Neural progenitor cell (in vitro differentiated cells): Measurements from ENCODE around the gene NPAP1. TPM values are rescaled to one million over a fixed set of nuclear protein-coding genes. Genes with fewer than 3 reads are reported as not detected.

Source experiments
- DNase-seq: peaks from one replicate; pipeline ENCODE4 v3.0.0-alpha.2; 2016; ENCODE audit warnings: low spot score
- H2AFZ ChIP-seq: fragments of 200-600 bp; sonication (generic); replicated peaks from 2 replicates; pipeline ENCODE4 v1.6.1; 2016; ENCODE audit warnings: antibody characterized with exemption
- H3F3A ChIP-seq: fragments of 200-600 bp; sonication (generic); 2 replicates; pipeline ENCODE4 v1.6.1; 2016; ENCODE audit warnings: antibody characterized with exemption, low read depth
- H3K27ac ChIP-seq: fragments of 200-600 bp; sonication (generic); 2 replicates; pipeline ENCODE4 v1.5.1; 2016; ENCODE audit warnings: mild to moderate bottlenecking
- H3K27me3 ChIP-seq: fragments of 200-600 bp; sonication (generic); 2 replicates; pipeline ENCODE4 v1.6.1; 2016; ENCODE audit warnings: mild to moderate bottlenecking, moderate library complexity
- H3K36me3 ChIP-seq: fragments of 200-600 bp; sonication (generic); 2 replicates; pipeline ENCODE4 v1.5.1; 2016
- H3K4me1 ChIP-seq: fragments of 200-600 bp; sonication (generic); 2 replicates; pipeline ENCODE4 v1.6.1; 2016; ENCODE audit warnings: mixed run types
- H3K4me2 ChIP-seq: fragments of 200-600 bp; sonication (generic); 2 replicates; pipeline ENCODE4 v1.6.1; 2016
- H3K4me3 ChIP-seq: fragments of 200-600 bp; sonication (generic); 2 replicates; pipeline ENCODE4 v1.5.1; 2016
- H3K79me2 ChIP-seq: fragments of 200-600 bp; sonication (generic); 2 replicates; pipeline ENCODE4 v1.6.1; 2016; ENCODE audit warnings: low read depth
- H3K9ac ChIP-seq: fragments of 200-600 bp; sonication (generic); 2 replicates; pipeline ENCODE4 v1.6.1; 2016
- H3K9me3 ChIP-seq: fragments of 200-600 bp; sonication (generic); 2 replicates; pipeline ENCODE4 v1.5.1; 2016; ENCODE audit warnings: low read depth
- H4K20me1 ChIP-seq: fragments of 200-600 bp; sonication (generic); 2 replicates; pipeline ENCODE4 v1.6.1; 2016; ENCODE audit warnings: low read depth
- H3K27ac Mint-ChIP-seq: 3 replicates; pipeline ENCODE4 v1.8.0; 2021; ENCODE audit warnings: mixed read lengths
- H3K27me3 Mint-ChIP-seq: 2 replicates; pipeline ENCODE4 v1.8.0; 2022; ENCODE audit warnings: low read depth, mild to moderate bottlenecking, inconsistent platforms, moderate library complexity, mixed read lengths; ENCODE audit not compliant: insufficient read depth
- H3K36me3 Mint-ChIP-seq: 3 replicates; pipeline ENCODE4 v1.8.0; 2021; ENCODE audit warnings: mixed read lengths
- H3K4me1 Mint-ChIP-seq: 3 replicates; pipeline ENCODE4 v1.8.0; 2021; ENCODE audit warnings: mixed read lengths
- H3K4me3 Mint-ChIP-seq: 3 replicates; pipeline ENCODE4 v1.8.0; 2021; ENCODE audit warnings: mild to moderate bottlenecking, moderate library complexity, mixed read lengths
- H3K9me3 Mint-ChIP-seq: 3 replicates; pipeline ENCODE4 v1.8.0; 2020; ENCODE audit warnings: mixed read lengths
- CTCF ChIP-seq: fragments of 200-600 bp; sonication (generic); IDR thresholded peaks from 2 replicates; pipeline ENCODE4 v1.5.1; 2017; ENCODE audit warnings: antibody characterized with exemption, mild to moderate bottlenecking
- EZH2 ChIP-seq: fragments of 200-600 bp; sonication (generic); IDR thresholded peaks from 2 replicates; pipeline ENCODE4 v1.6.1; 2017; ENCODE audit warnings: antibody characterized with exemption, mild to moderate bottlenecking, moderate library complexity
- EZH2phosphoT487 ChIP-seq: fragments of 200-600 bp; sonication (generic); IDR thresholded peaks from 2 replicates; pipeline ENCODE4 v1.6.1; 2017; ENCODE audit warnings: antibody characterized with exemption
- total RNA-seq: library from RNA; depleted of rRNA; stranded (reverse); fragments of >200 nt; gene quantifications from 2 replicates; pipeline ENCODE4 v1.2.3, GENCODE V29; 2015; ENCODE audit warnings: low replicate concordance

NPAP1 gene
- total RNA-seq, 1 donor from 2014 or later, result not detected

GRCh38 chr15:24645627-24646026 is 29.9 kb upstream of the NPAP1 start:
- no peaks in the 10 kb centered on the region for H3K4me1 ChIP-seq
- Mint-ChIP-seq H3K4me3 (no peak overlapping the region), H3K27me3 (peaks cover 3% of the 10 kb centered on the region), H3K36me3 (no peaks in the 10 kb centered on the region), H3K9me3 (peaks cover 12% of the 10 kb centered on the region), H3K4me1 (no peaks in the 10 kb centered on the region), H3K27ac (no peak overlapping the region)
- no peak overlapping the region for H3K4me2 ChIP-seq
- no peak for DNase-seq
- H3K9ac ChIP-seq, result no peak overlapping the region
- H3F3A ChIP-seq, result no peaks in the 10 kb centered on the region
- H3K9me3 ChIP-seq, result peaks cover 6% of the 10 kb centered on the region
- no peaks in the 10 kb centered on the region for H4K20me1 ChIP-seq
- no peaks in the 10 kb centered on the region for H3K79me2 ChIP-seq
- H3K36me3 ChIP-seq, result no peaks in the 10 kb centered on the region
- H3K4me3 ChIP-seq, result no peak overlapping the region
- H2AFZ ChIP-seq, result no peak overlapping the region
- no peak for TF ChIP-seq EZH2
- no peak for TF ChIP-seq CTCF
- no peak for TF ChIP-seq EZH2phosphoT487
- no peak overlapping the region for H3K27ac ChIP-seq
- H3K27me3 ChIP-seq, result no peaks in the 10 kb centered on the region

DNA sequence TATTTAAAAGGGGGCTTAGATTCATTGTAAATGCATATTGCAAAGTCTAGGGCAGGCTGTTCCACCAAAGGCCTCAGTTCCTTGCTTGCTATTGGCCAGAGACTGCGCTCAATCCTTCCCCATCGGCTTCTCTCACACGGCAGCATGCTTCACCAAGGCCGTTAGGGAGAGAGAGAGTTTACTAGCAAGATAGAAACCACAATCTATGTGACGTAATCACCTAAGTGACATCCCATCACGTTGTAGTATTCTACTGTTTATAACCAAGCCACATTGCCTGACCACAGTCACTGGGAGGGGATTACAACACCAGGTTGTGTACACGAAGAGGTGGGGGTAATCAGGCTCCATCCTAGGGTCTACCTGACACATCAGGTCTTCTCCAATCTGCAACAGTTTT is 16.0 kb upstream of the NPAP1 start:
- H3K27ac Mint-ChIP-seq, result no peak overlapping the region
- no peak overlapping the region for H3K4me3 ChIP-seq
- no peak overlapping the region for H3K27ac ChIP-seq
- H3K4me1 Mint-ChIP-seq, result no peaks in the 10 kb centered on the region
- no peak overlapping the region for H3K9ac ChIP-seq
- H3K27me3 Mint-ChIP-seq, result peaks cover 2% of the 10 kb centered on the region
- no peak overlapping the region for H3K4me3 Mint-ChIP-seq
- H3K9me3 ChIP-seq, result peaks cover 15% of the 10 kb centered on the region
- no peak overlapping the region for H3K4me2 ChIP-seq
- no peaks in the 10 kb centered on the region for H3K36me3 ChIP-seq
- no peak for DNase-seq
- TF ChIP-seq EZH2 (no peak), EZH2phosphoT487 (no peak), CTCF (no peak)
- H3K36me3 Mint-ChIP-seq, result no peaks in the 10 kb centered on the region
- H4K20me1 ChIP-seq, result no peaks in the 10 kb centered on the region
- H3F3A ChIP-seq, result no peaks in the 10 kb centered on the region
- H3K4me1 ChIP-seq, result no peaks in the 10 kb centered on the region
- H3K27me3 ChIP-seq, result no peaks in the 10 kb centered on the region
- no peak overlapping the region for H2AFZ ChIP-seq
- no peaks in the 10 kb centered on the region for H3K79me2 ChIP-seq
- no peaks in the 10 kb centered on the region for H3K9me3 Mint-ChIP-seq

DNA sequence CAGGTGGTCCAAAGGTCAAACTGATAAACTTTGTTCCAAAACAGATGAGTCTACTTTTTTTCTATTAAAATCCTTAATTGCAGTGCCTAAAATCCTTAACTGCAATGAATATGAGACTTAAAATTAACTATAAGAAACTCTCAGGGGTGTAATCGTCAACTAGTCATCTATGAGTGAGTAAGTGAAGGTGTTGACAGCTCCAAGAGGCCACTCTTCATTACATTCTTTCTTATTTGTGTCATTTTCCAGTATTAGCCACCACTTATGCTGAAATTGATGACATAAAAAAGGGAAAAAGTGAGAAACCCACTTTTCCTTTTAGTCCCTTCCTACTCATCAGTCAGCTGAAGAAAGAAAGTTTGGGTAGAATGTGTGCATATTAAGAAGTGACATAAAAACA is 12.6 kb upstream of the NPAP1 start:
- Histone ChIP-seq H2AFZ (no peak overlapping the region), H3K36me3 (no peaks in the 10 kb centered on the region), H3F3A (no peaks in the 10 kb centered on the region), H3K4me2 (no peak overlapping the region), H3K4me3 (no peak overlapping the region), H3K9me3 (peaks cover 4% of the 10 kb centered on the region), H3K9ac (no peak overlapping the region), H3K27ac (no peak overlapping the region), H3K27me3 (no peaks in the 10 kb centered on the region), H4K20me1 (no peaks in the 10 kb centered on the region), H3K79me2 (no peaks in the 10 kb centered on the region), H3K4me1 (no peaks in the 10 kb centered on the region)
- Mint-ChIP-seq H3K27ac (no peak overlapping the region), H3K4me3 (no peak overlapping the region), H3K36me3 (no peaks in the 10 kb centered on the region), H3K4me1 (no peaks in the 10 kb centered on the region), H3K27me3 (peaks cover 2% of the 10 kb centered on the region), H3K9me3 (peaks cover 2% of the 10 kb centered on the region)
- no peak for DNase-seq
- TF ChIP-seq CTCF (no peak), EZH2phosphoT487 (no peak), EZH2 (no peak)
